ENCODE results near the gene TMEM17.

TMEM17 gene

DNA sequence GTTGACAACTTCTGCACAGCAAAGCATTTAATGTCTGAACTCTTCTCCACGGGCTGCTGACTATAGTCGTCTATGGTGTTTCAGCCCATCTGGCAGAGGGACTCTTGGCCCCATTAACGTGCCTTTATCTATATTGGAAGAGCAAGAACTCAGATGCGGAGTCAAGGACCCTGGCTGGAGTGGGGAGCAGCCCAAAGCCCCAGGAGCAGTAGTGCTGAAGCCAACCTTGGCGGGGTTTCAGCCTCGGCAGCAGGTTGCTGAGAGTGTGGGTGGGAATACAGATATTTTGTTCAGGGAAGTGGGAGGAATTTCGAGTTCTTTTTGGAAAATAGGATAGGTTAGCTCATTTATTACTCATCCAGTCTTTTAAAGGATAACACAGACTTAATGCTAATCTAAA lies 34.2 kb downstream of the TMEM17 start:
- no peak for DNase-seq

DNA sequence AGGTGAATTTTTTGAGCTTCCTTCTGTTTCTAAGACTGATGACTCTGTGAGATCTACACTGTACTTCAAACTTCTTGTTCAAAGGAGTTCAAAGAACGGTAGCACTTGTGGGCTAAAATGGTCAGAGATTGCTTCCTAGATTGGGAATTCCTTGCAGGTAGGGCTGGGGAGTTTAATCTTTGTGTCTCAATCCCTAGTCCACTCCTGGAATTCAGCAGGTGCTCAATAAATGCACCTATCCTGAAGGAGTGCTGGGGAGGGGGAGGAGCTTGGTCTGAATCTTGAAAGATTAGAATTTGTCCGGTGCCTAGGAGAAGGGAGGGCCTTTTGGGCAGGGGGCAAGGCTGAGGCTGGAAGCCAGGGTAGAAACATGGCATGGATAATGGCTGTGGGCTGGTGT lies 34.6 kb downstream of the TMEM17 start:
- no peak for DNase-seq

DNA sequence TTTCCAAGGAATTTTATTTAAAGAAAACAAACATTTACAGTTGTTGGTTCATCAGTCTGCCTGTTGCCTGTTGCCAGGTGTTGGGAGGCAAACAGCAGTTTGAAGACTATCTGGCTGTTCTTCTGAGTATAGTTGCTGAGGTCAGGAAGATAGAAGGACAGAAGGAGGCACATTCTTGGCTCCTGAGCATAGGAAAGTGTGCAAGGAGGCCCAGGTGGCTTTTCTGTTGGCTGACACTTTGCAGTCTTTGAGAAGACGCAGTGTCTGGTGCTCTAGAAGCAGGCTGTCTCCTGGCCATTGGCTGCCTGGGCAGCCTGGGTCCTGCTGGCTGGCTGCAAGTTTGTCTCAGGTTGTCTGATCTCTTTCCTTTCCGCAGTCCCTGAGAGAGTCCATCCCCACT lies 36.4 kb downstream of the TMEM17 start:
- DNase-seq: no peak

- peak in 2 of 4 experiments; percentile 24 to 25 for DNase-seq
Observed at GRCh38 chr2:62469114-62469513, 36.9 kb downstream of the TMEM17 start.

- peak in 3 of 4 experiments; percentile 14 to 37 (median 22) for DNase-seq
Observed at GRCh38 chr2:62467475-62468321, 38.3 kb downstream of the TMEM17 start.

DNA sequence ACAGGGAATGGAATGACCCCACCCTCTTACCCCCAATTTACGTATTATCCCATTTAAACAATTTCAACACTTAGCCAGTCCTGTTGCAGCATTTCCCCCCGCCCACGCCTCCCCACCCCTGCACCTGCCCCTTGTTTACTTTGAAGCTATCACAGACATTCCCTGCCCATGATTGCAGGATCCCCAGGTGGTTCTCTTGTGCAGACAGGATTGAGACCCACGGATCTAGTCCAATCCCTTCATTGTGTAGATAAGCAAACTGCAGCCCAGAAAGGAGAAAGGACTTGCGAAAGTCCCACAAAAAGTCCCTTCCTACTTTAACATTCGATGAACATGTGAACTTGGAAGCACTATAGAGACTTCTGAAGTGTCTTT lies 38.9 kb downstream of the TMEM17 start:
- DNase-seq: peak; percentile 13 to 26 (median 16)

DNA sequence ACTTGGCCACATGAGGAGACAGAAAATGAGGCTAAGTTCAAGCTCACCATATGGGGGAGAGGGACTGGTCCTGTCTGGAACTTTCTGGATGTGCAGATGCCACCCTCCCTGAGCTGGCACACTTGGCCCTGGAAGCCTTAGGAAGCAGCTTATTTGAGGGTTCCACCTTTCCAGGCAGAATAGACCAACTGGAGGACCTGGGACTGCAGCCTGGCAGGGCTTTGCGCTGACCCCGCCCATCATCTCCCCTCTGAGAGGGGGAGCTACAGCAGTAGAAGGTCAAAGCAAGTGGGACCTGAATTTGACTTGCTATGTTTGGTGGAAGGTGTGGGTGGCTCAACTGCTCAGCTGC lies 39.5 kb downstream of the TMEM17 start:
- DNase-seq: no peak

GRCh38 chr2:62465741-62466502 lies 40.1 kb downstream of the TMEM17 start:
- no peak for DNase-seq

DNA sequence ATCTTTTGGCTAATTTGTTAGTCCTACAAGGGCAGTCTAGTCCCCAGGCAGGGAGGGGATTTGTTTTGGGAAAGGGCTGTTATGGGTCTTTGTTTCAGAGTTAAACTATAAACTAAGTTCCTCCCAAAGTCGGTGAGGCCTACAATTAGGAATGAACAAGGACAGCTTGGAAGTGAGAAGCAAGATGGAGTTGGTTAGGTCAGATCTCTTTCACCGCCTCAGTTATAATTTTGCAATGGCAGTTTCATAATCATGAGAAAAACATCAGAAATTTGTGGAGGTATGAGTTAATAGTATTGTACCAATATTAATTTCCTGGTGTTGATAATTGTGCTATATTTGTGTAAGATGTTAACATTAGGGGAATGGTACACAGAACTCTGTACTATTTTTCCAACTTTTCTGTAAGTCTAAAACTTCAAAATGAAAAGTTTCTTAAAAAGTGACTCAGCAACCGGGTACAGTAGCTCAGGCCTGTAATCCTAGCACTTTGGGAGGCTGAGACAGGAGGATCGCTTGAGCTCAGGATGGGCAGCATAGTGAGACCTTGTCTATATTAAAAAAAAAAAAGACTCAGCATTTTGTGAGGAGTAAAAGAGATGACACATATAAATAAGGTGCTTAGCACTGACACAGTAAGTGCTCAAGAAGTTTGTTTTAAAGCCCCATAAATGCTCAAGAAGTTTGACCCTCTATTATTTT lies 40.8 kb downstream of the TMEM17 start:
- DNase-seq: no peak

DNA sequence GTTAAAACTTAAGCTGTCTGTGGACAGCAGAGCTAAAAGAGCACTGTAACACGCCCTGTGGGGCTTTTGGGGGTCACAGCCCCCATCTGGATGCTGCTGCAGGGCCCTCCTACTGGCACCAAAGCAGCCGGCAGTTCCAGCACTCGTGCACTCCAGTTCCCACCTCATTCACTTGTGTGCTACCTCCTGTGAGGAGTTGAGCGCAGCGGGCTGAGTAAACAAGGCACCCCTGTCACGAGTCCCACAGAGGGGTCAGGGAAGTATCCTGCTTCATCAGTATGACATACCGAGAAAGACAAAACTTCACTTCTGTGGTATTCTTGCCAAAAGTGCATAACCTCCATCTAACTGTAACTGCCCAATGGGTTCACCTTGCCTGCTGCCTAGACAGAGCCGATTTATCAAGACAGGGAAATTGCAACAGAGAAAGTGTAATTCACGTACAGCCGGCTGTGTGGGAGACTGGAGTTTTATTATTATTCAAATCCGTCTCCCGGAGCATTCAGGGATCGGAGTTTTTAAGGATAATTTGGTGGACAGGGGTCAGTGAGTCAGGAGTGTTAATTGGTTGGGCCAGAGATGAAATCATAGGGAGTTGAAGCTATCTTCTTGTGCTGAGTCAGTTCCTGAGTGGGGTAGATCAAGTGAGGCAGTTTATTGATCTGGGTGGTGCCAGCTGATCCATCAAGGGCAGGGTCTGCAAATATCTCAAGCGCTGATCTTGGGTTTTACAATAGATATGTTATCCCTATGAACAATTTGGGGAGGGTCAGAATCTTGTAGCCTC lies 41.6 kb downstream of the TMEM17 start:
- no peak for DNase-seq

GRCh38 chr2:62462211-62462610 lies 43.8 kb downstream of the TMEM17 start:
- DNase-seq: no peak

- DNase-seq: no peak
Observed at GRCh38 chr2:62461707-62462106, 44.3 kb downstream of the TMEM17 start.

- no peak for DNase-seq
Observed at GRCh38 chr2:62461017-62461553, 44.9 kb downstream of the TMEM17 start.

- DNase-seq: no peak
Observed at GRCh38 chr2:62460175-62460574, 45.8 kb downstream of the TMEM17 start.

DNA sequence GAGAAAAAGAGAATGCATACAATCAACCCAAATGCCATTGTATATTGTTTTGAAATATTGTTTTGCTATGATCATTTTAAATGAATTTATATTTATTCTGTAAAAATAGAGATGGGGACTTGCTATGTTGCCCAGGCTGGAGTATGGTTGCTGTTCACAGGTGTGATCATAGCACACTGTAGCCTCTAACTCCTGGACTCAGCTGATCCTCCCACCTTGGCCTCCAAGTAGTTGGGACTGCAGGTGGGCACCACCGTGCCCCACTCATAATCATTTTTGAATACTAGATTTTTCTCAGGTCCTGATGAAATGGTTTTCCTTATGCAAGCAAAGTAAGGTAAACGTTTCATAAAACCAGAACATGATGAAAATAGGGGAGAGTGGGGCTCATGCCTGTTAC lies 46.3 kb downstream of the TMEM17 start:
- DNase-seq: no peak

DNA sequence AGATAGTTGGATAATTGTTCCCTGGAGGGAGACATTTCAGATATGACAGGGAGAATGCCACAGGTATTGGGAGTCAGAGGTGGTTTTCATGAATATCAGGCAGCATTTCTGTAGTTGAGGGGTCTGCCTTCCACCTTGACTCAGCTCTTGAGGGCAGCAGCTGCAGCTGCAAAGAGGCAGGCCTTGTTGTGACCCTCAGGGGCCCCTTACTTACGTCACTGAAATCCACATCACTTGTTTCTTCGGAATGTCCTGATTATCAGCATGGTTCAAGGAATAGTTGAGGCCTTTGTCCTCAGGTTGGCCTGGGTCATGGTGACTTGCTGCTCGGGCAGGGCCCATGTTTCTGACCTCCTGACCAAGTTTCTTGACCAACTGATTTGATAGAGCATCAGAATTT lies 46.9 kb downstream of the TMEM17 start:
- DNase-seq: no peak

- DNase-seq: no peak
Observed at GRCh38 chr2:62458671-62459081, 47.3 kb downstream of the TMEM17 start.

GRCh38 chr2:62458206-62458641 lies 47.8 kb downstream of the TMEM17 start:
- no peak for DNase-seq

- DNase-seq: no peak
Observed at GRCh38 chr2:62457556-62457955, 48.4 kb downstream of the TMEM17 start.

DNA sequence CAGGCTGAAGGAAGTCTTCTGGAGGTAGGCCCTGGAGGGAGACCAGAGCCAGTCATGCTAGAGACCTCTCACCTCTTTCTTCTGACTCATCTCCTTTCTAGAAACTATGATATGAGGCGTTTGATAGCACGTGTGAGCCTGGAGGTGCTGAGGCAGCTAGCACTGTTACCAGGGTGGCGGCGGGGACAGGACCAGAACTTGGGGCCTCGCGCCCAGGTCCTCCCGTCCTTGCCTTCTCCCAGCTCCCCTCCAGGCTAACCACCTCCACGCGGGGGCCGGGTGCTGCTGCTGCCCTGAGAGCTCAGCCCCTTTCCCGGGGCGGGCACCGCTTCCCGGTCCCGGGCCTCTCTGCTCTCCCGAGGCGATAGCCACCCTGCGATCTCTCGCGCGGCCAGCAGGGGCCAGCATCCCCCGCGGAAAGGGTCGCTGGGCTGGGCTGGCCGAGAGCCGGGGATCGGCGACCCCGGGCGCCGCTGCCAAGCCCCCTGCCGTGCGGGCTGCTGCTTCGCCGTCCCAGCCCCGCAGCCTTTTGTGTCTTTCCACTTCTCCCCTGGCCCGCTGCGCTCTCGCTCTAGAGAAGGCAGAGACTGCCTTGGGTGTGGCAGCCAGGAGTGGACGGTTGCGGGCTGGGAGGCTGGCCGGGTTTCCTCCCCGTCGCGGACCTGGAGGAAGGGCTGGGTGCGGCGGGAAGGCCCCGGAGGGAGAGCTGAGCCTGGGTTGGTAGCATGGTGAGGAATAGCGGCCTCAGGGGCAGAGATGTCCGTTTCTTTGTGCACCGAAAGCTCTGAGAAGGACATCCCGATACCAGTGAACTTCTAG lies 49.1 kb downstream of the TMEM17 start:
- peak; percentile 65 to 86 (median 79) for DNase-seq

DNA sequence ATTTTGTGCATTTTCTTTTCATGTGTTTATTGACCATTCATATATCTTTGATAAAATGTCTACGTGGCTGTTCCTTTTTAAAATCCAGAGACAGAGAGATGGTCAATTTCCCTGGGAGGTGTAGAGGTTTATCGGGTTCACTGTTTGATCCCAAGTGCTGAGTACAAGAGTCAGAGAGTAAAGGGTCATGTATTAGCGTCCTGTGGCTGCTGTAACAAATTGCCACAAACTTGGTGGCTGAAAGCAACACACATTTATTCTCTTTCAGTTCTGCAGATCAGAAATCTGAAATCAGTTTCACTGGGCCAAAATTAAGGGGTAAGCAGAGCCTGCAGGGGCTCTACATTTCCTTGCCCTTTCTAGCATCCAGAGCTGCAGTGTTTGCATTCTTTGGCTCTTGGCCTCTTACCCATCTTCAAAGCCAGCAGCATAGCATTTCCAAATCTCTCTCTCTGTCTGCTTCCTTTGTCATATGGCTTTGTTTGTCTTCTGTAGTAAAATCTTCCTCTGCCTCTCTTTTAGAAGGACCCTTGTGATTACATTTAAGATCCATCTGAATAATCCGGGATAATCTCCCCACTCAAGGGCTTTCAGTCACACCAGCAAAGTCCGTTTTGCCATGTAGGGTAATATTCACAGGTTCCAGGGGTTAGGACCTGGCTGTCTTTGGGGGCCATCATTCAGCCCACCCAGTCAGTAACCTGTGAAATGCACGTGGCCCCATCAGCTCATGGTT lies 49.9 kb downstream of the TMEM17 start:
- no peak for DNase-seq
